Prostate gland (tissue), 2 donors: ENCODE results near the gene ZNF839. TPM values are rescaled to one million over a fixed set of nuclear protein-coding genes. Genes with fewer than 3 reads are reported as not detected.

Source experiments
- DNase-seq: peaks from one replicate; pipeline ENCODE4 v3.0.0-alpha.2; 2019; ENCODE audit warnings: low spot score
- H3K27ac ChIP-seq, 2 donors: fragments of 200-600 bp; sonication (generic); 2 replicates each; pipeline ENCODE4 v1.5.1; 2017 to 2019
- H3K27me3 ChIP-seq: fragments of 200-600 bp; sonication (generic); replicated peaks from 2 replicates; pipeline ENCODE4 v1.5.1; 2019; ENCODE audit not compliant: insufficient read depth
- H3K36me3 ChIP-seq, 2 donors: fragments of 200-600 bp; sonication (generic); 1 replicate in 1 of 2; 2 replicates in 1 of 2; pipeline versions ENCODE4 v1.5.1 to v1.8.1; 2017 to 2019
- H3K4me1 ChIP-seq: fragments of 200-600 bp; sonication (generic); replicated peaks from 2 replicates; pipeline ENCODE4 v1.5.1; 2019
- H3K4me3 ChIP-seq, 2 donors: fragments of 200-600 bp; sonication (generic); 2 replicates each; pipeline ENCODE4 v1.5.1; 2017 to 2019
- H3K9me3 ChIP-seq: fragments of 200-600 bp; sonication (generic); 2 replicates; pipeline ENCODE4 v1.5.1; 2017
- POLR2A ChIP-seq: fragments of 450-650 bp; IDR thresholded peaks from one replicate; pipeline ENCODE4 v1.6.1; 2016; ENCODE audit warnings: antibody characterized with exemption, mild to moderate bottlenecking
- POLR2AphosphoS5 ChIP-seq: sonication (generic); formaldehyde crosslinking; IDR thresholded peaks from one replicate; pipeline ENCODE4 v1.6.1; 2017; ENCODE audit warnings: antibody characterized with exemption
- WGBS: methylation state at CpG from one replicate; pipeline ENCODE4 v1.1.5; 2018; 5-methylcytosine and 5-hydroxymethylcytosine counted together
- intact Hi-C: fragments of 100-400 bp; cut with DNase I; formaldehyde crosslinking; loops from one replicate; pipeline ENCODE4 v1.14.2; 2022
- total RNA-seq, 2 donors: library from RNA; depleted of rRNA; stranded (reverse); fragments of >200 nt; gene quantifications; one replicate each; pipeline ENCODE4 v1.1.0, GENCODE V29; 2016
- TF ChIP-seq, protein P1 (sequence below), 4 experiments: fragments of 200-600 bp in 2 of 4; fragments of 450-650 bp in 2 of 4; sonication (generic) in 2 of 4; IDR thresholded peaks; 1 replicate in 3 of 4; 2 replicates in 1 of 4; pipeline ENCODE4 v1.5.1; 2016 to 2019; ENCODE audit warnings: antibody characterized with exemption in 4 of 4, mild to moderate bottlenecking in 2 of 4, moderate library complexity in 2 of 4

ZNF839 gene
- total RNA-seq, 2 donors from 2014 or later = 11.7 to 33.8 TPM

DNA sequence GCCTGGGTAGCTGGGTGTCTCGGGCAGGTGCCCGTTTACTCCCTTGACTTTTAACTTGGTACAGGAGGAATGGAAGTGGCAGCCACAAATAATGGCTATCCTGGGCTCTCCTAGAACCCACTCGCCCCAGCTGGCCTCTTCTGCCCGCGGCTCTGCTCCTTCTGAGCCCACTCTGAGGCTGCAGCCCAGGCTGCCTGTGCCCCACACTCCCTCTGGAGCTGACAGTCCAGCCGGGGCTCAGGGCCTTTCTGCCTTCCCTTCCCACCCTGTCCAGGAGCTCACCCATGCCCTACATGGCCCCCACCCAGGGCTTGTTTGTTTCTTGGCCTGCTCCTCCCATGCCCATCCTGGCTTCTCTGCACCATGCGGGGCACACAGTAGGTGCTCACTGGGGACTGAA lies 15.6 kb downstream of the ZNF839 start:
- 93% methylated on average over 7 of the region's 7 CpGs for WGBS
- intact Hi-C loops = no loop called here
- H3K27me3 ChIP-seq = no peaks in the 10 kb centered on the region
- TF ChIP-seq, protein P1, sequence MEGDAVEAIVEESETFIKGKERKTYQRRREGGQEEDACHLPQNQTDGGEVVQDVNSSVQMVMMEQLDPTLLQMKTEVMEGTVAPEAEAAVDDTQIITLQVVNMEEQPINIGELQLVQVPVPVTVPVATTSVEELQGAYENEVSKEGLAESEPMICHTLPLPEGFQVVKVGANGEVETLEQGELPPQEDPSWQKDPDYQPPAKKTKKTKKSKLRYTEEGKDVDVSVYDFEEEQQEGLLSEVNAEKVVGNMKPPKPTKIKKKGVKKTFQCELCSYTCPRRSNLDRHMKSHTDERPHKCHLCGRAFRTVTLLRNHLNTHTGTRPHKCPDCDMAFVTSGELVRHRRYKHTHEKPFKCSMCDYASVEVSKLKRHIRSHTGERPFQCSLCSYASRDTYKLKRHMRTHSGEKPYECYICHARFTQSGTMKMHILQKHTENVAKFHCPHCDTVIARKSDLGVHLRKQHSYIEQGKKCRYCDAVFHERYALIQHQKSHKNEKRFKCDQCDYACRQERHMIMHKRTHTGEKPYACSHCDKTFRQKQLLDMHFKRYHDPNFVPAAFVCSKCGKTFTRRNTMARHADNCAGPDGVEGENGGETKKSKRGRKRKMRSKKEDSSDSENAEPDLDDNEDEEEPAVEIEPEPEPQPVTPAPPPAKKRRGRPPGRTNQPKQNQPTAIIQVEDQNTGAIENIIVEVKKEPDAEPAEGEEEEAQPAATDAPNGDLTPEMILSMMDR (IDR thresholded peaks at IDR 0.05) = no peak
- TF ChIP-seq POLR2A = no peak
- TF ChIP-seq POLR2AphosphoS5 = no peak
- DNase-seq = no peak
- no peak overlapping the region for H3K4me3 ChIP-seq
- H3K36me3 ChIP-seq = no peaks in the 10 kb centered on the region
- H3K9me3 ChIP-seq = no peaks in the 10 kb centered on the region
- H3K4me1 ChIP-seq = no peaks in the 10 kb centered on the region
- no peak overlapping the region for H3K27ac ChIP-seq

DNA sequence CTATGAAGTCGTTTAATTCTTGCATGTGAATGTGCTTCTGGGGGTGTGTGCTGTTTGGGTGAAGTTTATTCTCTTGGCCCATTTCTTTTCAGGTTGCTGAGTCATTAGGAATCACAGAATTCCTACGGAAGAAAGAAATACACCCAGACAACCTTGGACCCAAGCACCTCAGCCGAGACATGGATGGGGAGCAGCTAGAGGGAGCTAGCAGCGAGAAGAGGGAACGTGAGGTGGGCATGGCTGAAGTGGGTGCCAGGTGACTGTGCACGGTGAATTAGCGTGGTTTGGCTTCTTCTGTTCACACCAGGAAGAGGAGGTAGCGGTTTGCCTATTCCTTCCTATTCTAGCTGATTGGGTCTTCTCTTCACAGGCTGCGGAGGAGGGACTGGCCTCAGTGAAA lies 19.2 kb downstream of the ZNF839 start:
- H3K4me1 ChIP-seq = no peaks in the 10 kb centered on the region
- 89% methylated on average over 9 of the region's 9 CpGs for WGBS
- TF ChIP-seq, protein P1 (IDR thresholded peaks at IDR 0.05) = no peak
- no peak for TF ChIP-seq POLR2AphosphoS5
- TF ChIP-seq POLR2A = no peak
- H3K36me3 ChIP-seq = no peaks in the 10 kb centered on the region
- no peak for DNase-seq
- no peak overlapping the region for H3K27ac ChIP-seq
- H3K4me3 ChIP-seq = no peak overlapping the region
- intact Hi-C loops = no loop called here
- H3K9me3 ChIP-seq = no peaks in the 10 kb centered on the region
- no peaks in the 10 kb centered on the region for H3K27me3 ChIP-seq

DNA sequence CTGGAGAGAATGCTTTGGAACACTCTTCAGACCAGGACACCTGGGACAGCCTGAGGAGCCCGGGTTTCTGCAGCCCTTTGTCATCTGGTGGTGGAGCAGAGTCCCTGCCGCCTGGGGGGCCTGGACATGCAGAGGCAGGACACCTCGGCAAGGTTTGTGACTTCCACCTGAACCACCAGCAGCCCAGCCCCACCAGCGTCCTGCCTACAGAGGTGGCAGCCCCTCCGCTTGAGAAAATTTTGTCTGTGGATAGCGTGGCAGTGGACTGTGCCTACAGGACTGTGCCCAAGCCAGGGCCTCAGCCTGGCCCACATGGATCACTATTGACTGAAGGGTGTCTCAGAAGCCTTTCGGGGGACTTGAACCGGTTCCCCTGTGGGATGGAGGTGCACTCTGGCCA lies 22.0 kb downstream of the ZNF839 start:
- Histone ChIP-seq H3K27ac (no peak overlapping the region), H3K36me3 (peaks cover 0 to 3% of the 10 kb centered on the region in 2 donors), H3K9me3 (no peaks in the 10 kb centered on the region), H3K4me1 (no peaks in the 10 kb centered on the region), H3K4me3 (no peak overlapping the region), H3K27me3 (no peaks in the 10 kb centered on the region)
- WGBS = 74% methylated on average over 8 of the region's 8 CpGs
- intact Hi-C loops = no loop called here
- TF ChIP-seq, protein P1 (IDR thresholded peaks at IDR 0.05) = no peak
- TF ChIP-seq POLR2AphosphoS5 (no peak), POLR2A (no peak)
- DNase-seq = no peak

DNA sequence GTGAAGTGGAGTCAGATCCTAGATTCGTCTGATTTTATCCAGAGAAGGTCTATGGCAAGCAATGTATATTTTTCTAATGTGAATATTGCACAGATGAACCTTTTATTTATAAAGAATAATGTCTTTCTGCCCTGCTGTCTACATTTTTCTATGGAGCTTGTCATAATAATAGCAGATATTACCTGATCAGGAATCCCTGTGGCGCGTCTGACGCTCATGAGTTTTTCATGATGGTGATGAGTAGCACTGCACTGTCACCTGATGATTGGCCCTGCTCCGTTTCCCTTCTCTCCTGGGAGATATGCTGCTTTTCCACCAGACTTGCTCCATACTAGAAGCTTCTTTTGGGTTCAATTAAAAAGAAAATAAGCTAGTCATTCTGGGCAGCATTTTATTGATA lies 22.7 kb downstream of the ZNF839 start:
- 90% methylated on average over 5 of the region's 5 CpGs for WGBS
- TF ChIP-seq POLR2A = no peak
- TF ChIP-seq, protein P1 (IDR thresholded peaks at IDR 0.05) = no peak
- Histone ChIP-seq H3K4me1 (no peaks in the 10 kb centered on the region), H3K27ac (no peak overlapping the region), H3K36me3 (peaks cover 0 to 3% of the 10 kb centered on the region in 2 donors), H3K27me3 (no peaks in the 10 kb centered on the region), H3K4me3 (no peak overlapping the region), H3K9me3 (no peaks in the 10 kb centered on the region)
- DNase-seq = no peak
- intact Hi-C loops = no loop called here

DNA sequence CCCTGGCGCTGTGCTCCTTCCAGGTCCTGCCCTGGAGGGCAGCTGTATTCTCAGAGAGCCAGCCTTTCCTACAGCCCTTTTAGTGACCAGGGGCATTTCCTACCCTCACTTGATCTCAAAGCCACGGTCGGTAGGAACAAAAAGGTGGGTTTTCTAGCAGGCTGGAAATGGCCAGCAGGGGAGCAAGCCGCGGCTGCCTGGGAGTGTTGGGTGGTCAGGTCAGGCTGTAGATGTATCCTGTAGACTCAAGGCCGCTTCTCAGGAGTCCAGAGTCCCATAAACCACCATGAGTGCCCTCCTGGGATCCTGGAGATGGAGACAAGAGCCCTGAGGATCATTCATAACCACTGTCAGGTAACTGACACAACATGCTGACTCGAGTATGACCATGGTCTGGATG lies 24.5 kb downstream of the ZNF839 start:
- H3K9me3 ChIP-seq = no peaks in the 10 kb centered on the region
- no peaks in the 10 kb centered on the region for H3K27me3 ChIP-seq
- H3K36me3 ChIP-seq = peaks cover 0 to 3% of the 10 kb centered on the region in 2 donors
- DNase-seq = no peak
- H3K27ac ChIP-seq = no peak overlapping the region
- 92% methylated on average over 7 of the region's 7 CpGs for WGBS
- intact Hi-C loops = no loop called here
- H3K4me1 ChIP-seq = no peaks in the 10 kb centered on the region
- H3K4me3 ChIP-seq = no peak overlapping the region
- TF ChIP-seq POLR2AphosphoS5 = no peak
- no peak for TF ChIP-seq POLR2A
- TF ChIP-seq, protein P1 (IDR thresholded peaks at IDR 0.05) = no peak
